ENCODE results near the gene CD46.

Gene CD46

DNA sequence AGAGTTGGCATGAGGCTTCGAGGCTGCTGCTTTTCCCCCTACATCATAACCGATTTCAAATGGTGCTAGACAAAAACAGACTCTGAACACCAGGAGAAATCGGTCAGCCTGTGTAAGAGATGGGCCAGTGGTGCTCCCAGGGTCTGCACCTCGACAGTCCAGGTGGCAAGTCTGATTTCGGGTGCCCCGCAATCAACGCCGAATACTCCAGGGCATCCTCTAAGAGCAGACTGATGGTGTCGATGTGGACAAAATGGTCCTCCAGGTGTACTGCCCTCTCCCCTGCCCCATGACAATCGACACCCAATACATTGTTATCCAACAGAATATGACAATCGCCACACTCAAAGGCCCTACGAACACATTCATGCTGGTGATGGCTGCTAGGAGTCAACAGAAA is 50.0 kb downstream of the CD46 start:
- Histone ChIP-seq H3K27me3 (replicated peaks; ENCODE audit: control insufficient read depth, insufficient read depth, low read length) (no peaks in the 10 kb centered on the region), H3K9ac (ENCODE audit: low read length) (no peak overlapping the region), H3K9me3 (ENCODE audit: control insufficient read depth, low read length) (no peaks in the 10 kb centered on the region), H3K4me1 (ENCODE audit: control insufficient read depth, insufficient read depth, low read length) (peaks cover 27% of the 10 kb centered on the region), H3K36me3 (ENCODE audit: control insufficient read depth, insufficient read depth, low read length, severe bottlenecking) (peaks cover 55% of the 10 kb centered on the region), H3K4me3 (ENCODE audit: low read length) (no peak overlapping the region)
- no peak for DNase-seq (ENCODE audit: low read depth)

DNA sequence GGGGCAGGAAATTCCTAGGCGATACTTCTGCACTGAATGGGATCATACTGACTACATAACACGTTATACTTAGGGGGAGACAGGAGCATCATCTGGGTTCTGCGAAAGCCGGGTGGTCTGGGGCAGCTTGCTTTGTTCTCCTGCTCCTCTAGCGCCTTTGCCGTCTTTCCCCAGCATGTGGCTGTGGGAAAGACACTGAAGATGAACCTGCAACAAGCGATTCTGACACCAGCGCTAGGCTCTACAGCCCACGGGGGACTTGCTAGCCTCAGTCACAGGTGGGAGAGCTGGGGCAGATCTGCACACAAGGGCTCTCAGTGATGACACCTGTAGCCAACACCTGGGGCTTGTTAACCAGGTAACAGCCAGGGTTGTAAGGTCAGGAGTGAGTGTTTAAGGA is 51.8 kb downstream of the CD46 start:
- Histone ChIP-seq H3K4me3 (ENCODE audit: low read length) (no peak overlapping the region), H3K4me1 (ENCODE audit: control insufficient read depth, insufficient read depth, low read length) (peaks cover 25% of the 10 kb centered on the region), H3K9ac (ENCODE audit: low read length) (no peak overlapping the region), H3K27me3 (replicated peaks; ENCODE audit: control insufficient read depth, insufficient read depth, low read length) (no peaks in the 10 kb centered on the region), H3K9me3 (ENCODE audit: control insufficient read depth, low read length) (no peaks in the 10 kb centered on the region), H3K36me3 (ENCODE audit: control insufficient read depth, insufficient read depth, low read length, severe bottlenecking) (peaks cover 74% of the 10 kb centered on the region)
- DNase-seq (ENCODE audit: low read depth), result no peak

DNA sequence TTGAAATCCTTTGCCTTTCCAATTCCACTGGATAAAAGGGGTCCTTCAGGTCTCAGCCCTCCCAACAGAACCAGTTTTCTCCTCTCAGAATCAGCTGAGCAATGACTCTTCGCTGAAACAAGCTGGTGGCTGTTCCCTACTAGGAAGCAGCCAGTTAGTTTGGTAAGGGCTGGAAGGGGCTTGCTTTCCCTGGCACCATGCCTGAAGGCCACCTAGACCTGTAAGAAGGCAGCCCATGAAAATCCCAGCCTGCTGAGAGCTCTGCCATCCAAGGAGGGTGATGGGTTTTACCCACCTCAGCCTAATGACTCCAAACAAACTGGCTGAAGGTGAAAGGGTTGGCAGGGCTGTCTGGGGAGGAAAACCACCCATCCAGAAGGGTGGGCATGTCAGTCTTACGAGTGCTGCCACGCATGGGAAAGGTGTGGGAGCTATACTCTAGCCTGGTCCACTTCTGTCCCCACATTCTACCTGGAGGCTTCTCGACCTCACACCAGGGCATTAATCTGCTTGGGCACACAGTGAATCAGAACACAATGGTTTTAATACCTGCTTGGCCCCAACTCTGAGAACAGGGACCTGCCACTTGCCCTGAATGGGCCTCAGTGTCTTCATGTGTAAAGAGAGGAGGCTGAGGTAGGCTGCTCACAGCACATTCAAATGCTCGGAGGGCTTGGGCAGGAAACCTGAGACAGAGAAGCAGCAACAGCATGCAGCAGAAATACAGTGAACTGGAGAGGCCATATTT is 53.0 kb downstream of the CD46 start:
- H3K27me3 ChIP-seq (replicated peaks; ENCODE audit: control insufficient read depth, insufficient read depth, low read length), result no peaks in the 10 kb centered on the region

DNA sequence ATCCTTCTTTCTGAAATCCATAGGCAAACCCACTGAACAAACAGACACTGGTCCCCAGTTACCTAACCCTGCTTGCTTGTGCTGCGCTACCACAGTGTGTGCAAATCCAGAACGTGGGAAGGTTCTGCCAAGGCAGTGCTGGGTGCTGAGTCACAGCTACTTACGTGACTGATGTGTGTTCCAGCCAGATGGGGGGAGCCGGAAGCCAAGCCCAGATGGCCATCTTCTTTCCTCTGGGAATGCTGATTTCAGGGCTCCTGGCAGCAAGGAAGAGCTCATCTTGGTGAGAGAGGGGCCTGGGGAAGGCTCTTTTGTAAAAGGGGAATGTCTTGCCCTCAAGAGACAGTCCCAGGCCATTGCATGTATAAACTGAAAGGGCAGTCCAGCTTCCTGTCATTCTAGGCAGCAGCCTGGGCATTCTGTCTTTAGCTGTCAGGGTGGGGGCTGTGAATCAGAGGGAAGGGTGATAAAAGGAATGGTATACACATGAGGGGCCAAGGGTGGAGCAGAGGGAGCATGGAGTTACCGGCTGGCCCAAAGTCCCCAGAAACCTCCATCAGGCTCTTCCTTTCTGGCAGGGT is 54.1 kb downstream of the CD46 start:
- H3K27me3 ChIP-seq (replicated peaks; ENCODE audit: control insufficient read depth, insufficient read depth, low read length), result no peaks in the 10 kb centered on the region
- peak; percentile 94 for DNase-seq (ENCODE audit: low read depth)
- peaks cover 82% of the 10 kb centered on the region for H3K36me3 ChIP-seq (ENCODE audit: control insufficient read depth, insufficient read depth, low read length, severe bottlenecking)
- no peaks in the 10 kb centered on the region for H3K9me3 ChIP-seq (ENCODE audit: control insufficient read depth, low read length)
- H3K4me3 ChIP-seq (ENCODE audit: low read length), result peak overlapping the region; percentile 14
- peaks cover 45% of the 10 kb centered on the region for H3K4me1 ChIP-seq (ENCODE audit: control insufficient read depth, insufficient read depth, low read length)
- peak overlapping the region; percentile 57 for H3K9ac ChIP-seq (ENCODE audit: low read length)

More for the DNA sequence above, 53.0 kb downstream of the CD46 start:
- no peak for DNase-seq (ENCODE audit: low read depth)
- H3K36me3 ChIP-seq (ENCODE audit: control insufficient read depth, insufficient read depth, low read length, severe bottlenecking), result peaks cover 84% of the 10 kb centered on the region
- no peak overlapping the region for H3K4me3 ChIP-seq (ENCODE audit: low read length)
- H3K9me3 ChIP-seq (ENCODE audit: control insufficient read depth, low read length), result no peaks in the 10 kb centered on the region
- H3K9ac ChIP-seq (ENCODE audit: low read length), result peak overlapping the region; percentile 19
- H3K4me1 ChIP-seq (ENCODE audit: control insufficient read depth, insufficient read depth, low read length), result peaks cover 35% of the 10 kb centered on the region

DNA sequence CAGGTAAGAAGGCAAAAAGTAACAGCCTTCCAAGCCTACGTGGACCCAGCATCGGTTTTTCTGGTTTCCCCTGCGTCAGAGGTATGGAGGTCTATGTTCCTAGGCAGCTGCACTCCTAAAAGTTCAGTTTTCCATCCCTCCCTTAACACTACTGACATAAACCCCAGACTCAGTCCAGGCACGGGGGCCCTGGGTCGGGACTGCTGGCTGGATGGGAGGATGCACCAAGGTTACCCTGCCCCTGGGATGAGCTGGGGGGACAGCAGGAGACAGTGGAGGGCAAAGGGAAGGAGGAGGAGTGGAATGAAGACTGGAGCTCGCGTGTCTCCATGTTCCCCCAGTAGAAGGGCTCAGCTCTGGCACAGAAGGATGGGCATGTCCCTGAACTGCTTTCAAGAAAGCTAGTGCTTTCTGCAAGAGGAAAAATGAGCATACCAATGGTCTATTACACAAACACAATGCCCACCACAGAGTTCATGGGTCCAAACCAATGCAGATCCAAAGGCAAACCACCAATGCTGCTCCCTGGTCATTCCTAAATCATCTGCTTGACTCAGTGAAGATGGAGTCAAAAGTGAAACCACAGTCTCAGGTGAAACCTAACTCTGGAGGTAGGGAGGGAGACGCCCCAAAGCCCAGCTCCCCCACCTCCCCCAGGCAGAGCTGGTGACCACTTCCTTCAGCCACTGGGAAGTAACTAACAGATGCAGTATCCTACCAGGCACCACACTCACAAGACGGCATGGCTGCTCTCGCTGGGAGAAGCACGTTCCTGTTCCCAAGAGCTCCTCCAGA is 54.9 kb downstream of the CD46 start:
- H3K27me3 ChIP-seq (replicated peaks; ENCODE audit: control insufficient read depth, insufficient read depth, low read length), result no peaks in the 10 kb centered on the region
- H3K9me3 ChIP-seq (ENCODE audit: control insufficient read depth, low read length), result no peaks in the 10 kb centered on the region
- no peak for DNase-seq (ENCODE audit: low read depth)
- peaks cover 47% of the 10 kb centered on the region for H3K4me1 ChIP-seq (ENCODE audit: control insufficient read depth, insufficient read depth, low read length)
- H3K9ac ChIP-seq (ENCODE audit: low read length), result peak overlapping the region; percentile 57
- peaks cover 76% of the 10 kb centered on the region for H3K36me3 ChIP-seq (ENCODE audit: control insufficient read depth, insufficient read depth, low read length, severe bottlenecking)
- H3K4me3 ChIP-seq (ENCODE audit: low read length), result peak overlapping the region; percentile 14

DNA sequence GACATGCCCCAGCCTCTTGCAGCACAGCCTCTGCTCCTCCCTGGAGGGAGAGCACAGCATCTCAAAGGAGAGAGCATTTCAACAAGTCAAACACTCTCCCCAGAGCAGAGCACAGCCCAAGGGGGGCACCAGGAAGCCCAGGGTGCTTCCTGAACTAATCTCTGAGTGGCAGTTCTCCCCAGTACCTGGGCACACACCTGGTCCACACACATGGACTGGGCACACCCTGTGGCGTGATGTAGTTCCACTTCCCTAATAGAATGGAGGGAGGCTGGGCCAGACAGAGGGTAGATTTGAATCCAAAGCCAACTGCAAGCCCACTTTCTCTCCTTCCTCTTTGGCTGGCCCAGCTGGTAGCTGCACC is 55.5 kb downstream of the CD46 start:
- H3K9ac ChIP-seq (ENCODE audit: low read length), result no peak overlapping the region
- no peak for DNase-seq (ENCODE audit: low read depth)
- H3K36me3 ChIP-seq (ENCODE audit: control insufficient read depth, insufficient read depth, low read length, severe bottlenecking), result peaks cover 76% of the 10 kb centered on the region
- no peaks in the 10 kb centered on the region for H3K9me3 ChIP-seq (ENCODE audit: control insufficient read depth, low read length)
- no peak overlapping the region for H3K4me3 ChIP-seq (ENCODE audit: low read length)
- no peaks in the 10 kb centered on the region for H3K27me3 ChIP-seq (replicated peaks; ENCODE audit: control insufficient read depth, insufficient read depth, low read length)
- peaks cover 52% of the 10 kb centered on the region for H3K4me1 ChIP-seq (ENCODE audit: control insufficient read depth, insufficient read depth, low read length)

DNA sequence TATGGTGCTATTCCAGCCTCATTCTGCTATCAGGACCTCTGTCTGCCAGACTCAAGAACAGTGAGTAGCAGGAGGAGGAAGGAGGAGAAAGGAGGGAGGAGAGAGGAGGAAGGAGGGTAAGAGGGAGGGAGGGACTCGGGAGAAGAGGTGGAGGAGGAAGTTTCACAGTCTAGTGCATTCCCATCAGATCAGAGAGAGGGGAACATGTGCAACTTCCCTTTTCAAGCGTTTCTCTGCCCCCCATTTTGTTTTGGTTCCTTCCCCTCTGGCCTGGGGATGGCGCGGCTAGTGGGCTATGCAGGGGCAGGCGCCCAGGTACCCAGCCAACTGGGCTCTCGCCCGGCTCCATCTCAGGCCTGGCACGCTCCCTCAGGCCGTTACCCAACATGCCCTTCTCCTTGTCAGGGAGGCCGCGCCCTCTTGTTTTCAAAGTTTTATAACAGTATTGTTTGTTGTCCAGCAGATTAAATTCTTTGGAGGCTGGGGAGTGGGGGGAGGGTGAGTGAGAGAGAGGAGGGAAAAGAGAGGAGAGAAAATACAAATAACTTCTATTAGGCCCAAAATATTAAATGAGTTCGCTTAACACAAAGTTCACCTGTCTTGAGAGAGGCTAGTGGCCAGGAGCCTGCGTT is 56.0 kb downstream of the CD46 start:
- no peaks in the 10 kb centered on the region for H3K9me3 ChIP-seq (ENCODE audit: control insufficient read depth, low read length)
- DNase-seq (ENCODE audit: low read depth), result no peak
- no peaks in the 10 kb centered on the region for H3K27me3 ChIP-seq (replicated peaks; ENCODE audit: control insufficient read depth, insufficient read depth, low read length)
- no peak overlapping the region for H3K4me3 ChIP-seq (ENCODE audit: low read length)
- H3K4me1 ChIP-seq (ENCODE audit: control insufficient read depth, insufficient read depth, low read length), result peaks cover 53% of the 10 kb centered on the region
- H3K36me3 ChIP-seq (ENCODE audit: control insufficient read depth, insufficient read depth, low read length, severe bottlenecking), result peaks cover 76% of the 10 kb centered on the region
- H3K9ac ChIP-seq (ENCODE audit: low read length), result no peak overlapping the region

DNA sequence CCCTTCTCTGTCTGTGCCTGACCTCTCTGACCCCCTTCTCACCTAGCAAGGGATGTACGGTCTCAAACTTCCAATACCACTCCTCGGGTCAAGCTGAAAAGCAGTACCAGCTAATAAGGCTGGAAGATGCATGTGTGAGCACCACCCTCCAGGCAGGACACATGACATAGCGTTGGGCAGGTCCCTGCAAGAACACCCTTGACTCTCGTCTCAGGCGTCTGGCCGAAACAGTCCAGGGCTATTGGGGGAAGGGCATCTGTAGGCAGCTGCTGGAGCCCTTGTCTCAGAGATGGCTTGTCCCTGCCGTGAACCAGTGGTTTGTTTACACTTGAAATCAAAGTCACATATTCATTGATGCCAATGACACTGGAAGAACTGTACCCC is 56.5 kb downstream of the CD46 start:
- H3K4me3 ChIP-seq (ENCODE audit: low read length), result no peak overlapping the region
- no peaks in the 10 kb centered on the region for H3K27me3 ChIP-seq (replicated peaks; ENCODE audit: control insufficient read depth, insufficient read depth, low read length)
- H3K9me3 ChIP-seq (ENCODE audit: control insufficient read depth, low read length), result no peaks in the 10 kb centered on the region
- no peak for DNase-seq (ENCODE audit: low read depth)
- peaks cover 53% of the 10 kb centered on the region for H3K4me1 ChIP-seq (ENCODE audit: control insufficient read depth, insufficient read depth, low read length)
- H3K36me3 ChIP-seq (ENCODE audit: control insufficient read depth, insufficient read depth, low read length, severe bottlenecking), result peaks cover 76% of the 10 kb centered on the region
- H3K9ac ChIP-seq (ENCODE audit: low read length), result no peak overlapping the region

DNA sequence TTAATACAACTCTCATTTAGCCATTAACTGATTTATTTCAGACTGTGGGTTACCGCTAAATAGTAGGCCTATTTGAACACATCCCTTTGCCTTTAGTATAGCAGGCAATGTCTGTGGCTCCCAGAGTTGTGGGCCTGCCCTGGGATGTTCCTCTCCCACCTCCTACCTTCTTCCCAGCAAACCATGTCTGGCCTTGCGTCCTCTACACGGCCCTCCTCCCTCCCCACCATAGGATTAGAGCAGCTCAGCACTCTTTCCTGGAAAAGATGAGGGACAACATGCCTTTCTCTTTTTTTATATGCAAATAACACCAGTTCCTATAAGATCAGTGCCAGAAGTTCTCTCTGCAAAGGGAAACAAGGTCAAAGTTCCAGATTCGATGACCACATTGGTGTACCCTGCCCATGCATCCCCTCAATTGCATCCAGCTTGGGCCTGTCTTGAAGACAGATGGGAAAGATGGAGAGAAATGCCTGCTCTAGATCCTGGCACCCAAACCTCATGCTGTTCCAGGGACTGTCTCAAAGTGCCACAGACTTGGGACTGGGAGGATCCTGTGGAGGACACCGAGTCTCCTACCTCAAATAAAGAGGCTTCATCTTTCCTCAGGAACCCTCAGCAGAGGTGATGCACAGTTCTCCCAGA is 57.2 kb downstream of the CD46 start:
- peaks cover 58% of the 10 kb centered on the region for H3K4me1 ChIP-seq (ENCODE audit: control insufficient read depth, insufficient read depth, low read length)
- no peak overlapping the region for H3K9ac ChIP-seq (ENCODE audit: low read length)
- H3K36me3 ChIP-seq (ENCODE audit: control insufficient read depth, insufficient read depth, low read length, severe bottlenecking), result peaks cover 76% of the 10 kb centered on the region
- no peaks in the 10 kb centered on the region for H3K9me3 ChIP-seq (ENCODE audit: control insufficient read depth, low read length)
- H3K27me3 ChIP-seq (replicated peaks; ENCODE audit: control insufficient read depth, insufficient read depth, low read length), result no peaks in the 10 kb centered on the region
- no peak for DNase-seq (ENCODE audit: low read depth)
- H3K4me3 ChIP-seq (ENCODE audit: low read length), result no peak overlapping the region

DNA sequence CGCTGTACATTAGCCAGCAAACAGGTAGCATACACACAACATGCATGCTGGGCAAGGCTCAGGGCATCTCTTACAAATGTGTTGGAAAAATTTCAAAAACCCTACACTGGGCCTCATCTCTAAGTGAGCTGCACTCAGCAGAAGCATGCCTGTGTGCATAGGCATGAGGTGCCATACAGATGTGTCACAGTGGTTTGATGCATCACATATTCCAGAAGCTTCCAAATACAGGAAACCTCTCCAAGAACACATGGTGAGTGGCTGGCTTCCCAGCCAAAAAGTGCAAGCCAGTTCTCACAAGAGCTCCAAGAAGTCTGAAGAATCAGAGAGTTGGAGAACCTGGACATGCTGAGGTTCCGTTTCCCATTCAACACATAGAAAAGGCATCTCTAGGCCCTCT is 58.3 kb downstream of the CD46 start:
- H3K4me1 ChIP-seq (ENCODE audit: control insufficient read depth, insufficient read depth, low read length), result peaks cover 66% of the 10 kb centered on the region
- H3K9ac ChIP-seq (ENCODE audit: low read length), result peak overlapping the region; percentile 32
- no peaks in the 10 kb centered on the region for H3K9me3 ChIP-seq (ENCODE audit: control insufficient read depth, low read length)
- DNase-seq (ENCODE audit: low read depth), result peak; percentile 55
- H3K36me3 ChIP-seq (ENCODE audit: control insufficient read depth, insufficient read depth, low read length, severe bottlenecking), result peaks cover 77% of the 10 kb centered on the region
- H3K27me3 ChIP-seq (replicated peaks; ENCODE audit: control insufficient read depth, insufficient read depth, low read length), result no peaks in the 10 kb centered on the region
- no peak overlapping the region for H3K4me3 ChIP-seq (ENCODE audit: low read length)

All from adipocyte (in vitro differentiated cells).